ENCODE data around the gene HOXB1. TPM values are rescaled to one million over a fixed set of nuclear protein-coding genes. Genes with fewer than 3 reads are reported as not detected.

Gene HOXB1
- polyA plus RNA-seq, 1 donor: not detected

DNA sequence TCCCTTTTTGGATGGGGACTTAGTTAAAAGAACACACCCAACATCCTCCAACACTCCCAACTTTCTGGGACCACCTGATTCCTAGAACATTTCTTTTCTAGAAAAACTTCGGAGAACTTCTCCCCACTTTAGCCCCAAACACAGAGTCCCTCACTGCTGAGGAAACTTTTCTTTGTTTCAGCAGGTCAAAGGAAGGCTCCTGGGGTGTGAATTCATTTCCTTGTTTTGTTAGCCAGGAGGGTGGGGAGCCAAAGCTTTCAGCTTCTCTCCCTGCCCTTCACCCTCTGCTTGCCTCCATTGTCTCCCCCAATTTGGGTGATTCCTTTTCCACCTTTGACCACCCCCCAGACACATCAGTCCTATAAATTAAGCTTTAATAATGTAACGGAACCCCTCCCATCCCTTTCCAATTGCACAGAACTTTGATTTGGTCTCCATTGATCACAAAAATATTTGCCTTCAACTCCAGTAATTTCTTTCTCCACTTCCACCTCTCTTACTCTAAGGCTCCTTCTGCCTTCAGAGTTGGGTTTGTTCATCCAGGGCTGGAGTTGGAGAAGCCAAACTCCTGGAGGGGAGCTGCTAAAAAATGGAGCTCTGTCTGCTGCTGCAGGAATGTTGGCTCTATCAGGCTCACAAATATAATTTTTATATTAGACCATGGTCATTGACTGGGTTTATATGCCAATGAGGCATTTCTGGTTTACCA, 37.0 kb upstream of the HOXB1 start:
- DNase-seq (ENCODE audit: low read depth): no peak

DNA sequence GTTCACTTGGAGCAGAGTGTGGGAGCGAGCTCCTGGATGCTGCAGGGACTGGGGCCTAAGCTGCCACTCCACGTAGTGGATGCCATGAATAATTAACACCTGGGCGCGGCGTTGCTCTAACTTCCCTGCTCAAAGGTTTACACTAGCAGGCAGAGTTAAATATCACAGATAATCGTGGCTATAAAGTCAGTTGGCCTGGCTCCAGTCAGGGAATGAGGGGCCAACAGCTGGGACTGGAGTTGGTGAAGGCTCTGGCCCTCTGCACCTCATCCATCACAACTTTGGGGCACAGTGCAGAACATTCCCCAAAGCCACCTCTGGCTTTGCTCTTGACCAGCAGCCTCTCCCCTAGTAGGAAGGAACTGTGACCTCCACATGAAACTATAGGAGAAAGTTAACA, 36.4 kb upstream of the HOXB1 start:
- no peak for DNase-seq (ENCODE audit: low read depth)

DNA sequence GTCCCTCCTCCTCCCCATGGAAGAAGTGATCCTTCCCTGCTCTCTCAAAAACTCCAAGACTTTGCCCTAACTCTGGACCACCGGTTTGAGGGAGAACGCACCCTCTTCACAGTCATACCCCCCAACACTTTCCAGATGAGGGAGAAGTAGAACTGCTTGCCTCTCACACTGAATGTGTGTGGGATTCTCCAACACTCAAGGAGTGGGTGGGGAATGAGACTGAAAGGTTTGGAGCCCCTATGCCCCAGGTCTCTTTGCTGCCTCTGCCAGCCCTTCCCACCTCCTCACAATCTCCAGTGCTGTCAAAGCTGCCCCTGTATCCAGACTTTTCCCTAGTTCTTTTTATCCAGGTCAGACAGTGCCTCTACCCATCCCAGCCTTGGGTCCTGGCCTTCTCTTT, 35.9 kb upstream of the HOXB1 start:
- DNase-seq (ENCODE audit: low read depth): no peak

DNA sequence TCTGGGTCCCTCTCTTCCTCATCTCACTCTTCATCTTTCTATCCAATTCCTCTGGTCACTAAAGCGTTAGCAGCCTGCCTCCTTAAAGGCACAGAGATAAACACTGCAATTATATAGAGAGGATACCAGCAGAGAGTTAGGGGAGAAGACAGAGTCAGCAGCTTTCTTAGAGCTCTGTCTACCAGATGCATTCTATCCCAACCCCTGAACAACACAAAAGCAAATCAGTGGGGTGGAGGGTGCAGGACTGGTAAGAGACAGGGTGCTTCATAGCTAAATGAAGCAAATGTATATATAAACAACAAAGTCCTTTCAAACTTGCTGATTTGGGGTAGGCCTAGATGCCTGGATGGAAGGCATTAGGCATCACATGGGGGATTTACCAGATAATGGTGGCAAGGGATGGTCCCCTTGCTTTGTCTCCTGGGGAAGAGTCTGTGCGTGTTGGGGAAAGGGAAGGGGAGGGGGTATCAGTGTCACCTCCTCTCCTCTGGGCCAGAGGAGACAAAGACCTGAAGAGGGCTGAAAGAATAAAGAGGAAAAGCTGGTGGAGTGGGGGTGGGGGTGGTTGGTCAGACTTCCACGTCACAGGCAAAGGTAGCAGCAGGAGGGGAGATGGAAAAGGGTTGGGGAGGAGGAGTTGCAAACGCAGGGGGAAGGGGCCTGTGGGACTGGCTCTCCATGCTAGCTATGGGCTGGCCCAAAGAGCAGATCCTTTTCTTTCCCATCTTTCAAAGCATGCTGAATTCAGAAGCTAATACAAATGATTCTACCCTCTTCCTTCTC, 35.3 kb upstream of the HOXB1 start:
- no peak for DNase-seq (ENCODE audit: low read depth)

DNA sequence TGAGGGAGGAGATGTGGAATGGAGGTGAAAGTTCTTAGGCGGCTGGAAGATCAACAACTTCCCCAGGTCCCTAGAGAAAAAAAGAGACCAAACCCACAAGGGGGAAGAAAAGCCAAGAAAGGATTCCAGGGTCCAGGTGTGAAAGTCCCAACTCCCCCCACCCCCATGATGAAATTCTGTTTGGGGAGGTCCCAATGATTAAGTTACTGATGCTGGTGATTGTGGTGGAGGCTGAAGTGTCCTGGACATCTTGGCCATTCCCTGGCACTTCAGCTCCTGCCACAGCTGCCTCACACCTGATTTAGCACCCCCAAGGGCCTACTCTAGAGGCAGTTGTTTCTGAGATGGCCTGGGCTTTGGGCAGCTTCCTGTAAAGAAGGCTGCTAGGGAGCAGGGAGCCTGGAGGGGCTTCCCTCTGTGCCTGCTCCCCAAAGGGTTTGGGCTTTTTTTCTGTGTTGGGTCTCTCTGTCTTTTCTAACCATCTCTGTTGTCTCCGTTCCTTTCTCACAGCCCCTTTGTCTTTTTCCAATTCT, 34.3 kb upstream of the HOXB1 start:
- no peak for DNase-seq (ENCODE audit: low read depth)

DNA sequence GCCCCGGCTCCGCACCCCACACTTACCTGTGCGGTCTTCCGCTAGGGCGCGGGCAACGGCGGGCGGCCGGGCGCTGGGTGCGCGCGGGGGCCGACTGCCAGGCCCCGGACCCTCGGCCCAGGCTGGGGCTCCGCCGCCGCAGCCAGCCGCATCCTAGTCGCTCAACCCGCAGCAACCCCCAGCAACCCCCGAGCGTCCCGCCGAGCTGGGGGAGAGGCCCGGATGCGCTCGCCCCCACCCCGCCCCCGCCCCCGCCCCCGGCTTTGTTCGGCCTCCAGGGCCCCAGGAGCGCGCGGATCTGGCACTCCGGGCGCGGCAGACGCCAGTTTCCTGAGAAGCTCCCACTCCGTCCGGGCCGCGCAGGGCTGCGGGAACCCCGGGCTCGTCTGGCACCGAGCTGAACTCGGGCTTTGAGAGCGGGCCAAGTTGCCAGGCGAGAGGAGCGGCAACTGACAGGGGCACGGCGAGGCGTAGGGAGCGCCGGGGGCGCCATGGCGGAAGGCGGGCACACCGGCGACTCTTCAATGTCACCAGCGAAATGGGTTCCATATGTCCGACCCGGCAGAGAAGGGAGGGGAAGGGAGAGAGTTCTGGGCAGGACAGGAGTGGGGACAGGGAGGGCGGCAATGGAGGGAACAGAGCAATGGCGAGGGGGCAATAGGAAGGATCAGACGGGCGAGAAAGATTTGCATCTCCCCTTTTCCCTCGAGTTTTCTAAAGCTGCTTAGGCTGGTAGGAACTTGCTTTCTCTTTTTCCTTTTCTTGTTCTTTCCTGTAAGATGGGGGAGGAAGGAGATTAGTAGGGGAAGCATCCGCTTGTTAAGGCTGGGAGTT, 33.6 kb upstream of the HOXB1 start:
- DNase-seq (ENCODE audit: low read depth): no peak

DNA sequence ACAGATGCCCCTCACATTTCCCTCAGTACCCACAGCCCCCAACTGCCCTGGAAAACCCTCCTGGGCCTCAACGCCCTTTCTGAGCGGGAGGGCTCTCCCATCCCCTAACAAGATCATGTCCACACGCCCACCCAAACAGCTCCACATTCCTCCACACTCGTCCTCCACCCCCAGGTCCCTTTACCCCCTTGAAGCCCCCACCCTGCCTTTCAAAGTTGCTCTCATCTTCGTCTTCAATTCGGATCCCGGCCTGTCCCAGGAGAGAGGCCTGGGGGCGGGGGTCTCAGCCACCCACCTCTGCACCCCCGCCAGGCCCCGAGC, 33.0 kb upstream of the HOXB1 start:
- DNase-seq (ENCODE audit: low read depth): no peak

DNA sequence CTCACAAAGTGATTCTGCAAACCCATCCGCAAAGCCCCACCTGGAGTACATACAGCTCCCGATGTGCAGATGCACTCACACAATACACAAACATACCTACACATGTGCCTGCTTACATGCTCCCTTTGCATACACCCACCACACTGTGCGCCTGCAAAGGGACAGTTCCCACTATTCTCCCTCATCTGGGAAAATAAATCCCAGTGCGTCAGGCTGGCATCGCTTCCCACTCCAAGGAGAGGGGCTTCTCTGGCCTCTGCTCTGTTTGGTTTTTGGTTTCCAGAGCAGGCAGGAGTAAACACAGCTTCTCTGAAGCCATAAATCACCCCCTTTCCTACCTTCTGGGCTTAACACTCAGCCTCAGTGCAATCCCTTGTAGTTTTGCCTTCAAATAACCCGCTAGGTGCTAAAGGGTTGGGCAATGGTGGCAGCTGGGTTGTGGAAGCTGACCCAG, 32.6 kb upstream of the HOXB1 start:
- DNase-seq (ENCODE audit: low read depth): no peak

DNA sequence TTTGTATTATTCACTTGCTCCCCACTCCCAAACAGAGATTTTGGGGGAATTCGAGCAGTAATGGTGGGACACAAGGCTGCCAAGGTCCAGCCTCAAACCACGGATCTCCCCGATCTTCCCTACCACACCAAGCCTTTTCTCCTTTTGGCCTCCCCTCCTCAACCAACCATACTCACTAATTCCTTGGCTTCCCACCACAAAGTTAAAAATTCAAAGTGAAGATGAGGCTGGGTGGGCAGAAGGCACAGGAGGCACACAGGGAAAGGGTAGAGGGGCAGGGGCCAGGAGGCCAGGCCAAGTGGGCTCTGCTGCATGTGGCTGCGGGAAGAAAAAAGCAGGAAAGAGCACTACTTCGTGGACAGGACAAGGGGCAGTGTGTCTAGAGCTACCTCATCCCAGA, 32.1 kb upstream of the HOXB1 start:
- DNase-seq (ENCODE audit: low read depth): no peak

DNA sequence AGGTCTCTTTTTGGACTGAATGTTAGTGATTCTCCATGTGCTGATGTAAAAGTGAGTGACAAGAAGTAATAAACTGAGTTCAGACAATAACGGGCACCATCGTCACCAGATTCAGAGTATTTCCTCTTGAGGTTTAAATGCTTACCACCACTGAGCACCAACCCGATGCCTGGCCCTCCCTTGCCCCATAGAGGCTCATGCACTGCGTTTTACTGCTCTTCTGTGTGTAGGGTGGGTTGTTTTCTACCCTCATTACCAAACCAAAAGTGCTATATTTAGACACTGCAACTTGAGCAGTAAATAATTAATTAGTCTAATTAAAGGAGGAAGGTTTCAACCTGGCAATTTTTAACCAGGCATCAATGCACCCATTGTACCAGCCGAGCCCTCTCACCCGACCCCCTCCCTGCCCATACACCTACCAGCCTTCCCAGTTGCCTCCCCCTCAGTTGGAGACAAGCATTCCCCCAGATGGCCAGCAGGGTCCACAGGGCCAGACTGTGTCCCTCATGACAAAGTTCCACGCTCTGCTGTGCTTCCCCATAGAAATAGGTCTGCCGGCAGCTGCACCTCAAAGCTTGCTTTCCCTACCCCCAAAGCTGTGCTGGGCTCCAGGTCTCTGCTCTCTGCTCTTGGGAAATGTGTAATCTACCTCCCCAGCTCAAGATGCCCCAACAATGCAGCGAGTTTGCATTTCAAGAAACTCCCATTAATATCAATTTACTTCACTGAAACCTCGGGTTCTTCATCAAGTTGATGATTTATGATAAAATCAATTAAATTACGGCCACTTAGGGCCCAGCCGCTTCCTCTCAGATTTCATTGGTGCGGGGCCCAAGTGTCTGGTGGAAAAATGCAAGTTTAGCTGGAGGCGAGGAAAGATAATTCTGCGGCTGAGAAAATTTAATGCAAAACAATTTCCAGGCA, 31.3 kb upstream of the HOXB1 start:
- DNase-seq (ENCODE audit: low read depth): no peak

DNA sequence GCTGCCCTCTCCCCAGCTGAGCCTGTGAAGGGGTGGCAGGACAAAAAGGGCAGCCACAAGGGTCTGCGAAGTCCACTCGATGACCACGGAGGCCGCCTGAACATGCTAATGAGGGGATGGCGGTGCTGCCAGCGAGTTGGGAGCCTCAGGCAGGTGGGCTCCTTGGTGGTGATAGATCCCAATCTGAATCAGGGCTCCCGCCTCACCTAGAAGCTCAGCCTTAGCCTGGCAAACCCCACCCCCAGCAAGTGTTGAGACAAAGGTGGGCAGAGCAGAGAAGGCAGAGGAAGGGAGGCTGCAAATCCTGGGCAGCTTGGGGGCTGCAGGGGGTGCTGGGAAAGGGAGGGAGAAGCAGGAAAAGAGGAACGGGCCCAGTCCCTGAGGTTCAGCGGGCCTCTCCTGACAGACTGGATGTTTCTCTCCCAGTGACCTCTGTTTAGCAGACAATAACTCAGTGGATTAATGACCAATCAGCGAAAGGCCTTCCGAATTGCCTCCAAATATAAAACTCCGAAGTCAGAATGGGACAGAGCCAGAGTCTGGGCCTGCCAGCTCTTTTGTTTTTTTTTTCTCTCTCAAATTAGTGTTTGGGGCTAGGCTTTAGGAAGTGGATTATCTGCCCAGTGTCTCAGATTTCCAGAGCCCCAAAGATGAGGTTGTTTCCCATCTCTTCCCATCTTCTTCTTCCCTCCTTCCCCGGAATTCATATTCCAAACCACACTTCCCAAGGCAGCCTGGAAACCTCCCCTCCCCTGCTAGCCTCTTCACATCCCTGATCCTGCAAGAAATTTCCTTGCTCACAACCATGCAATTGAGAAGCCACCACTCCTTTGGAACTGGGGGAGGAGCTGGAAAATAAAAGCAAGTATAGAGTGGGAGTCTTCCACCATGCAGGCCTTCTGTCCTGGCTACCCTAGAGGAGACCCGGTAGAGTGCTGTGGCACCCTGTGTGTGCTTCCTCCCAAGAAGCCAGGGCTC, 29.3 kb upstream of the HOXB1 start:
- DNase-seq (ENCODE audit: low read depth): no peak

DNA sequence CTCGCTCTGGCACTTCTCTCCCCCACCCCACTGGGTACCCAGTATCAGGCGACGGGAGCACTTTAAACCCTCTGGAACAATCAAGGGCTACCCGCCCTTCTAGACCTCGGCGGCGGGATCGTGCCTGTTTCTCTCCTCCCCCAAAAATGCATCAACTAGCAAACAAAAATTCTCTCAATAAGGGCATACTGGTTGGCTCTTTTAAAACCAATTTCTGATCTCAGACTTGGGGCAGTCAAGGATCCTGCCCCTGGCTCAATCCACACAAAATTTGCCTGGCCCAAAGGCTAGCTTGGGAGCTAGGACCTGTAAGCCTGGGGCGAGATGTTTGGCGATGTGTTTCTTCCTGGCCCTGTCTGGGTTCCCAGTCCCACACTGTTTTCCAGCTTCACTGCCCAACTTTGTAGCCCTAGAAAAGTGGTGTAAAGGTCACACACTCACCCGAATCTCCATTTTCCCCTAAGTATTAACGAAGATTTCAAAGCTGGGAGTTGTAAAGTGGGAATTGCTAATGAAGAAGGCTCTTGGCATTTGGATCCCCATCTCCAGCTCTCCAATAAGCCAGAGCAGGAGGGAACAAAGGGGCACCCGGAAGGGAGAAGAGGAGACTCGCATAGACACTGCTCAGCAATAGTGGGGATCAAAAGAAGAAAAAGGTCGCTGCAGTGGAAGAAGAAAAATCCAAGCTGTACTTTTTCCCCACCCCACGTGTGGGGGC, 28.5 kb upstream of the HOXB1 start:
- no peak for DNase-seq (ENCODE audit: low read depth)

DNA sequence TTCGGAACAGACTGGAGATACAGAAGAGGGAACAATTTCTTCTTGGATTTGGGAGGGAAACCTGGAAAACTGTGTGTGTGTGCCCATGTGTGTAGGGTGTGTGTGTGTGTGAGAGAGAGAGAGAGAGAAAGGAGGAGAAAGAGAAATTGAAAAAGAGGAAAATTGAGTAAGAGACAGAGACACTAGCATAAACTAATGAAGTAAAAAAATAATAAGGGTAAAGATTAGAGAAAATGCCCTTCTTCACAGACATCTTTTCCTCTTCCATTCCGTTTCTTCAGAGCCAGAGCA, 28.0 kb upstream of the HOXB1 start:
- no peak for DNase-seq (ENCODE audit: low read depth)

DNA sequence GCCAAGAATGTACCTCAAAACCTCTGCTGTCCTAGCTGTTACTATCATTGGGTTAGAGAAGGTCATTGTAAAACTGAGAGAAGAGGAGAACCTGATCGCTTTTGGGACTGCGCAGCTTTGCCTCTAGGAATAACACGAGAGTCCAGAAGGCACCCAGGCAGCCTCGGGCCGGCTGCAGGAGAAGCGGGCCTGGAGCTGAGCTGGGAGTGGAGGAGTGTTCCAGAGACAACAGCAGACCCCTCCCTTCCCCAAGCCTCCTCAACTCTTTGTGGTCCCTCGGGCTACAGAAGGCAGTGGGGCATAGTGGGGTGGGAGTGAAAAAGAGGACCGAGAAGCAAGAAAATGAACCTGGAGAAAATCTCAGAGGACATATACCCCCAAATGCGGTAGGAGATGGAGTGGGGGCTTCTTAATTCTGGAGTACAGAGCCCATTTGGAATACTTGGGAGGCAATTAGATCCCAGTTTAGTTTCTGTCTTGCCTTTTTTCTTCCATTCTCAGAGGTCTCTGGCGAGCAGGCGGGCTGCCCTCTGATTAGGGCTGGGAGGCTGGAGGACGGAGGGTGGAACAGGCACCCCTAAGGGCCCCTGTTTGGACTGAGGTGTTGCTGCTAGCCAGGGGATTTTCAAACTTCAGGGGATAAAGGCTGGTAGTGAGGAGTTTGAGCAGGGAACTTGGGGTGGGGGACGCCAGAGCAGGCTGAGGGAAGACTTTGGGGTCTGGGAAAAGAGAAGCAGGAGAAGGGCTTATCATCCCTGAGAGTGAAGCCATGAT, 27.4 kb upstream of the HOXB1 start:
- no peak for DNase-seq (ENCODE audit: low read depth)

DNA sequence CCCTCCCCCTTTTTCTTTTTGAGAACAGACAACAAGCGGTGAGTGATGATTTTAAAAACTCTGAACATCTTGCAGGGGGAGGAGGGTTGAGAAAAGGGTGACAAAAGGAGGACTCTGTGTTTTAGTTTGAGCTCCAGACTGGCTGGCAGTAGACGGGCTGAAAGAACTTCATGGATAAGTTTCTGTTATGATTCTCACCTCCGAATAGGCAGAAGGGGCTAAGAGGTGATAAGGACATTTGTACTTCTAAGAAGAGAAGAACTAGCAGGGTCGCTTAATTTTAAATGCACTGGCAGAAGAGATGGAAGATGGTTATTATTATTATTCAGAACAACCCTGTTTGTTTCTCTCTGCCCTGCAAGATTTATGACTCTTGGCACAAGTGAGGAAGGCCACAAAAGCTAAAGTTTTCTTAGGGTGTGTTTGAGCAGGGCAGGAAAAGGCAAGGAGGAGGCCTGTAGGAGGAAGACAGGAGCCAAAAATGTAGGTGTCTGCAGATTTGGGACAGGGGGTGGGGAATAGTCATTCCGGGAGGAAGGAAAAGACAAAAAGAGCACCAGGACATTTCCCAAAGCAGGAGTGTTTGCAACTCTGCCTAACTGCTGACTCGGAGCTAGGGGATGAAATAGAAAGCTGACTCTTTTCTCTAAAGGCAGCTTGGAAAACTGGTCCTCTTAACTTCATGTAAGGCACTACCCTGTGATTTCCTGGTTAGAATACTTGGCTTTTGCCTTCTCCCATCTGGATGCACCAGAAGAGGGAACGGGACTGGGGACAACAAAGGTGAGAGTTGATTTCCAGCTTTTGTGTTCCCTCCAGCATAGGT, 26.0 kb upstream of the HOXB1 start:
- no peak for DNase-seq (ENCODE audit: low read depth)

DNA sequence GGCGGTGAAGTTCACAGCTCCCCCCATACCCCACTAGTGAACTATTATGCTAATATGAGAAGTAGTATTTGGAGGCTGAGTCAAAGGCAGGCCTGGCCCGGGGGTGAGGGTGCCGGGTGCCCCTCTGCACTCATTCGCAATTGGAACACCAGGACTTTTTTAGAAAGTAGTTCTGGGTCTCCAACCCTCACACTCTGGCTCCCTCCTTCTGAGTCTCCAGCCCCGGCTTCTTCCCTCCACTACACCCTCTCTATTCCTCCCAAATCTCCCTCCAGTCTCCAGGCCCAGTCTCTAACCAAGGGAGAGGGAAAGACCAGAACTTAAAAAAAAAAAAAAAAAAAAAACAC, 25.4 kb upstream of the HOXB1 start:
- DNase-seq (ENCODE audit: low read depth): no peak

DNA sequence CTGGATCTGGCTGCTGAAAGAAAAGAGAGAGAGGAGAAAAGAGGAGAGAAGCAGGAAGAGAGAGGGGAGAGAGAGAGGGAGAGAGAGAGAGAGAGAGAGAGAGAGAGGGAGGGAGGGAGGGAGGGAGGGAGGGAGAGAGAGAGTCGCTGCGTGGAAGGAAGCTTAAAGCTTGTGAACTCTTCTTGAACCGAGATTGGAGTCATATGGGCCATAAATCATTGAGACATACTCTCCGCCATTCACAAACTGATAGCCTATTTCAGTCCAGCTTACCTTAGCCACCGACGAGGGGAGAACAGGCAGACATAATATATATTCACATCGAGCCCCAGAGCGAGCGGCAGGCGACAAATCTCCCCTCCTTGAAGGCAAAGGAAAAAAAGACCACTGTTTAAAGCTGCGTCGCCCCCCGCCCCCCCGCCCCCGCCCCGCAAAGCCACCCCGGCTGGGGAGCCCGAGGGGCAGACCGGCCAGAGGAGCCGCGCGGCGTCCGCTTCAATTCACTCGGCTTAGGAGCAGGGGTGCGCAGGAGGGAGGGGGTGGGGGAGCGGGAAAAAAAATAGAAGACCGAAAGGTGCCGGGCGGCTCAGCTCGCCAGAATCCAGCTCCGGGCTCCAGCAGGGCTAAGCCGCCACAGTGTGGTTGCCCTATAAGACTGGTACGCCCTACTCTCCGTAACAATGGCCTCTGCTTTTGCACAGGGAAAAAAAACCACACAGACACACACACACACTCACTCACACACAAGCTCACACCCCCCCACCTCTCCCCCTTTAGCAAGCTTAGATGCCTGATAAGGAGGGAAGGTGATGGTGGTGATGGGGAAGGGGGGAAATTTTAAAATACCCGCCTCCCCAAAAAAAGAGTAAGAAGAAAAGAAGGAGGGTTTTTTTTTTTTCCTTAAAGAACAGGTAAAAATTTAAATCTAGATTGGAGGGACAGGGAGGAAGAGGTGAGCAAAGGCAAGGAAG, 24.7 kb upstream of the HOXB1 start:
- DNase-seq (ENCODE audit: low read depth): peak; percentile 78
